ENCODE data around the gene VPS13D. TPM values are rescaled to one million over a fixed set of nuclear protein-coding genes. Genes with fewer than 3 reads are reported as not detected.

The VPS13D gene
- total RNA-seq, 4 donors from 2014 or later, result 77.5 to 142 (median 94.4) TPM

DNA sequence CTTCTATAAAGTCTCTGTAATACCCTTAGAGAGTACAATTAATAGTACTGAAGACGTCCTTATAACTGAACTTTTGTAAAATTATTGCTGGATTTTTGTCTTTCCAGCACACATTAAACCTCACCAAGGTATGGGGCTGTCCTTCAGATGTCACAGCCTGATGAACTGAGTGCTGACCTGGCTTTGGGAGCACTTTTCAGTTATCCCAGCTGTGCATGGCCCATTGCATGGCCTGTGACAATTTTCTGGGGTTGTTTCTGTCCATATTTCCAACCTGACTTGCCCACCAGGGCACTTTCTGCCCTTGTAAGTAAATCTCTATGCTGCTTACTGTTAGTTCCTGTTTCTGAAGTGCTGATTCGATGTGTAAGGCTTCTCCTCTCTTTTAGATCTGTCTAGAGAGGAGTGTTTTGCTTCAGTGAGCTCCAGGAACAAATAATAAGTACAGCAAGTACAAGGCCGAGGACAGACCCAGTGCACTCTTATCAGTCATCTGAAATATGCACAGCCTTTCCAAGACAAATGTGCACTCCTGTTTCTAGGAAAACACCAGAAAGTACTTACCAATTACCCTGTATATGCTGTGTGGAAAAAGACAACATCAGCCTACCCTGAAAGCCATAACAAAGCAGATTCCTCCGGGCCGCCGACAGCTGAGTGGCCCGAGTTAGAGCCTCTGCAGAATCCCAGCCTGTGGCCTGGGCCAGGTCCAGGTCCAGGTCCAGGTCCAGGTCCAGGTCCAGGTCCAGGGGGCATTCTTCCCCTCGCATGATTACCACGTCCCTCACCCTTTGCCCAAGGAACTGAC lies 266.5 kb downstream of the VPS13D start:
- TF ChIP-seq, protein P1, sequence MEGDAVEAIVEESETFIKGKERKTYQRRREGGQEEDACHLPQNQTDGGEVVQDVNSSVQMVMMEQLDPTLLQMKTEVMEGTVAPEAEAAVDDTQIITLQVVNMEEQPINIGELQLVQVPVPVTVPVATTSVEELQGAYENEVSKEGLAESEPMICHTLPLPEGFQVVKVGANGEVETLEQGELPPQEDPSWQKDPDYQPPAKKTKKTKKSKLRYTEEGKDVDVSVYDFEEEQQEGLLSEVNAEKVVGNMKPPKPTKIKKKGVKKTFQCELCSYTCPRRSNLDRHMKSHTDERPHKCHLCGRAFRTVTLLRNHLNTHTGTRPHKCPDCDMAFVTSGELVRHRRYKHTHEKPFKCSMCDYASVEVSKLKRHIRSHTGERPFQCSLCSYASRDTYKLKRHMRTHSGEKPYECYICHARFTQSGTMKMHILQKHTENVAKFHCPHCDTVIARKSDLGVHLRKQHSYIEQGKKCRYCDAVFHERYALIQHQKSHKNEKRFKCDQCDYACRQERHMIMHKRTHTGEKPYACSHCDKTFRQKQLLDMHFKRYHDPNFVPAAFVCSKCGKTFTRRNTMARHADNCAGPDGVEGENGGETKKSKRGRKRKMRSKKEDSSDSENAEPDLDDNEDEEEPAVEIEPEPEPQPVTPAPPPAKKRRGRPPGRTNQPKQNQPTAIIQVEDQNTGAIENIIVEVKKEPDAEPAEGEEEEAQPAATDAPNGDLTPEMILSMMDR (IDR thresholded peaks at IDR 0.05; ENCODE audit: low read depth), result no peak

DNA sequence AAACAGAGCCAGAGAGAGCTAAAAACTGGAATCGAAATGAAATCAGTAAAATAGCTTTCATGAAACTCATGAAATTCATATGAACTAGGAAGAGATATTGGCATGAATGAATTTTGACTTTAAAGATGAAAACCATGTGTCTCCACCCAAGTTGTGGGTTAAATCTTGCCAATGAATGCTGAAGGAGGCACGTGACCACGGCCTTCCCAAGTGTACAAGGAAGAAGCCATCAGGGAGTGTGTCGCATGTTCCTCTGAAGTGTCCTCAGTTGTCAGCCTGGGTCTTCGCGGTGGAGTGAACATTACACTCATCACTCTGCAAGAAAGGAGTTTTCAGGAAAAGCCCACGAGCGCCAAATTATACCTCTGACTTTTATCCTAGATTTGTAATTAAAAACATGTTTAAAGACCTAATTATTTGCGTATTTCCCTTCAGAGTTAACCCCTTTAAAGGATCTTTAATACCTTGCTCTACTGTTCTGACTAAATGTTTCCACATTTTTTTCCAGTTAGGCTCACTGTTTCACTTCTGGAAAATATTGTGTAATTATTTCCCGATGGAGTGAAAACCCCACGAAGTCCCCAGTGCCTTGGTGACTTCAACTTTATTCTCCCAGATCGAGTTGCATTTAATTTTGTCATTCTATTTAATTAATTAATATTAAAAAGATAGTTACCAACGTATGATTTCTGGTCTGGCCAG lies 269.9 kb downstream of the VPS13D start:
- TF ChIP-seq, protein P1 (IDR thresholded peaks at IDR 0.05; ENCODE audit: low read depth), result no peak

DNA sequence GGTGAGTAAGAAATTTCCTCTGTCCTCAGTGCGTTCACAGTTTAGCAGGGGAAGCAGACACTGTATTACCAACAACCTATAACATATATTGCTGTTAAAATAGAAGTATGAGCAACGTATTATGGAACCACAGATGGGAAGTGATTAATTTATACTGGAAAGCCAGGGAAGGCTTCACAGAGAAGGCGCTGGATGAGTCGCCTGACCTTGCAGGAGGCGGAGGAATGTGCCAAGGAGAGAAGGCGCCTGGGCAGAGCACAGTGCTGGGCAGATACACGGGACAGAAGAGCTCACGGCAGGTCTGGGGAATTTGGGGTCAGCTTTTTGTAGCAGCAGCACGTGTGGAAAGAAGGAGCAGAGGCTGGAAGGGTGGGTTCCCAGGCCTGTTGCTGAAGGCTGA lies 271.8 kb downstream of the VPS13D start:
- TF ChIP-seq, protein P1 (IDR thresholded peaks at IDR 0.05; ENCODE audit: low read depth), result no peak

DNA sequence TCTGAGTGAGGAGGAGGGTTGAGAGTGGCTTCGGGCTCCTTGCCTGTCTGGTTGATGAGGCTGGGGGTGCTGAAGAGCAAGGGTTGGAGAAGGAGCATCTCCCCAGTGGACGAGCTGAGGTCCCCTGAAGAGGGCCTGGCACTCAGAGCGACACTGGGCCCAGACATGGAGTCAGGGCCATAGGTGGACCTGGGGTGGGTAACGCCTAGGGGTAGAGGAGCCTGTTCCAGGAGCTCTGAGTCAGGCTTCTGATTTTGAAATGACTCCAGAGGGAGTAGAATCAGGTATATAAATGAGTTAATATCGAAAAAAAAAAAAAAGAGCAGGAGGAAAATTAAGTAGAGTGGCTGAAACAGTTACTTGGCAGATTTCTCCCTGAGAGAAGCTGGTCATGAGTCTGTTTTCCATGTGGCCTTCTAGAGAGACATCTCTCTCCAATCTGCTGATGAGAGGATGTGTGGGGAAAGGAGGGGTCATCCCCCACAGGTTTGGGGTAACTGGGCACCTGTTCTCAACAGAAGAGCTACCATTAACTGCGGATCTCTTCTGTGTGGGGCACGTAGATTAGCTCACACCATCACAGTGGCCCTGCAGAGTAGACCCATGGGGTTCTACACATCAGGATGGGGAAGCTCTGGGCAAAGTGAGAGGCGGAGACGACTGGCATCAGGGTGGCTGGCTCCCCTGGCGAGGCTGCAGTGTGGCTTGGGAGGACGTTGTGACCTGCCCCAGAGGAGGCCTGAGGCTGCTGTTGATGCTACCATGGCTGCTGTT lies 272.7 kb downstream of the VPS13D start:
- TF ChIP-seq, protein P1 (IDR thresholded peaks at IDR 0.05; ENCODE audit: low read depth), result no peak

DNA sequence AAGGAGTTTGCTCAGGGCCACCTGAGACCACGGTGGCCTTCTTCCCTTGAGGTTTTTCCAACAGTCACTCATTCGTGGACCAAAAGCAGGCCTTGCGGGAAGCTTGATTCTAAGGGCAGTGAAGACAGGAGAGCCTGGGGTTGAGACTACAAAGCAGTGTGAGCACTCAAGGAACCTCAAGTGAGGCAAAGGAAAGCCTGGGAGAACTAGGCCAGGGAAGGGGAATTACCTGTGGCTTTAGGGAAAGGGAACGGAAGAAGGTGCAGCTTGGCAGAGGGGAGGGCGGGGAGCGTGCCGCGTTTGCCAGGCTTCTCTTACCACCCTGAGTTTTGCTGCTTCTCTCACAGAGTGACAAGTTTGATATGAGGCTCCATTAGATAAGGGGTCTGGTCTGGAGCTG lies 273.9 kb downstream of the VPS13D start:
- TF ChIP-seq, protein P1 (IDR thresholded peaks at IDR 0.05; ENCODE audit: low read depth), result no peak

DNA sequence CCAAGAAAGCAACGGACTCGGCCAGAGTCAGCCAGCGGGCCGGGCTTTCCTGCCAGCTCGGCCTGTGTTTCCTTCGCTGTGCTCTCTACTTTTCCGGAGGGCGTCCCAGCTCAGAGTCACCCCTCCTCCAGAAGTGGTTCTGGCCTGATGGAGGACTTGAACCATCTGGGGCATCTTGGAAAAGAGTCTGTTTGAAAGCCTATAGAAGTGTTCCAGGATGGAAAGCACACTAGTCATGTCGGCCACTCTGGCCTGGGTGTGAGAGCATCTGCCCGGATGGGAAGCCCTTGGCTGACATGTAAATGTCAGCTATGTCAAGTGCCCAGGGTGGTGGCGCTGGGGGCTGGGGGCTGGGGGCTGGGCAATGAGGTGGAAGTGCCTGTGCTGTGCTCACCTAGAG lies 274.8 kb downstream of the VPS13D start:
- TF ChIP-seq, protein P1 (IDR thresholded peaks at IDR 0.05; ENCODE audit: low read depth), result no peak

DNA sequence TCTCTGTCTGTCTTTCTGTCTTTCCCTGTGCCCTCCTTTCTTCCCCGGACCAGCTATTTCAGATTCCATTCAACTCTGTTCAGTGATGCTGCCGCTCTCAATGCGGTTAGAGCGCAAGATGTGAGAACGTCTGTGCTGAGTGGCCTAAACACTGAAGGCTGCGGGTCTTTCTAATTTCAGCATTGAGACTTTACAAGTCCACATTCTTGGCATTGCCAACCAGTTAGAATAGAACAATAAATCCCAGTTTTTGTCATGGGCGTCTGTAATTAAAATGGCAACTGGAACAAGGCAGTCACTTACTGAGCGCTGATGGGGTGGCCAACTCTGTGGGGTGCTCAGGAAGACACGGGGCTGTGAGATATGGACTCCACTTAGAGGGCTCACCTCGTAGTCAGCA lies 275.4 kb downstream of the VPS13D start:
- TF ChIP-seq, protein P1 (IDR thresholded peaks at IDR 0.05; ENCODE audit: low read depth), result no peak

Data from subcutaneous adipose tissue (tissue), 4 donors.